Activated CD4-positive, alpha-beta memory T cell treated with anti-CD3 and anti-CD28 coated beads for 36 hours (primary cell): ENCODE data around the gene TRIM66. TPM values are rescaled to one million over a fixed set of nuclear protein-coding genes. Genes with fewer than 3 reads are reported as not detected.
"Not testable (repeated sequence)": the region's sequence is repeated elsewhere in the genome, so short reads cannot be mapped to it uniquely, and the experiment has no call there.

Source experiments
- CTCF ChIA-PET: fragments of 350-600 bp; sonication (Branson Sonifier 250); formaldehyde crosslinking; loops from one replicate; lab custom pipeline; 2021; ENCODE audit warnings: antibody characterized with exemption, inconsistent platforms; lab: Charles Lee
- POLR2A ChIA-PET: fragments of 350-600 bp; sonication (Branson Sonifier 250); formaldehyde crosslinking; loops from one replicate; lab custom pipeline; 2021; ENCODE audit warnings: antibody characterized with exemption; lab: Charles Lee
- DNase-seq: peaks from one replicate; pipeline ENCODE4 v3.0.0-alpha.2; 2020
- H3K27ac Mint-ChIP-seq: one replicate; pipeline ENCODE4 v1.8.0; 2021; ENCODE audit warnings: mixed read lengths
- H3K27me3 Mint-ChIP-seq: one replicate; pipeline ENCODE4 v1.8.0; 2021; ENCODE audit warnings: mixed read lengths
- H3K36me3 Mint-ChIP-seq: one replicate; pipeline ENCODE4 v1.8.0; 2021; ENCODE audit warnings: mixed read lengths
- H3K4me1 Mint-ChIP-seq: one replicate; pipeline ENCODE4 v1.8.0; 2021; ENCODE audit warnings: low read depth, mixed read lengths
- H3K4me3 Mint-ChIP-seq: one replicate; pipeline ENCODE4 v1.8.0; 2021; ENCODE audit warnings: mild to moderate bottlenecking, mixed read lengths
- H3K9me3 Mint-ChIP-seq: one replicate; pipeline ENCODE4 v1.8.0; 2021; ENCODE audit warnings: mixed read lengths
- intact Hi-C: fragments of 100-400 bp; cut with micrococcal nuclease; formaldehyde crosslinking; loops from one replicate; pipeline ENCODE4 v1.15.1; 2023
- total RNA-seq, 2 experiments: library from RNA; stranded (reverse); gene quantifications; one replicate each; pipeline ENCODE4 v1.2.3, GENCODE V29; 2021

Gene TRIM66
- total RNA-seq, 2 experiments from 2014 or later: 18.3 to 24.2 TPM

DNA sequence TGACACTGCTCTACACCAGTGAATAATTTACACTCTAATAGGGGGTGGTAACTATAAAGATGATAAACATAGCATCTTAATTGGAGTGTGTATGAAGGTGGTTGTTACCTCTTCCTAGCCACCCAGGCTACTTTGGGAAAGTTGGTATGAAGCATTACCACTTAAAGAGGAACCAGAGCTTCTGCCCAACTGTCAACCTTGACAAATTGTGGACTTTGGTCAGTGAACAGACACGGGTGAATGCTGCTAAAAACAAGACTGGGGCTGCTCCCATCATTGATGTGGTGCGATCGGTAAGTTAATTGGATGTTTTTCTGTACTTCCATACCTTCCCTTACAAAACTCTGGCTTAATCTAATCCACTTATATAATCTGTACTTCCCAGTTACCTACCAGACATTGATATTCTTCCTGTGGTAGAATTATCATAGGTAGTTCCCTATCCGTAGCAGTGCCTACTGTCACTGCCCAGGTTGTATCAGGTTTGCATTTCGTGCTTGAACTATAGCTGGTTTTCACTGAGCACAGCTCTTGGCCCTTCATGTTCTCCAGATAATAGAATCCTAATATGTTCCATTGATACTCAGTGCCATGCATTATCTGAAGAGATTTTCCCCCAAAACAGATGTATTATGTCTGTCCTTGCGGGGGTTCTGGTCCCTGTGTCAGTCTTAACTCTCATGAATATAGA lies 2.3 kb upstream of the TRIM66 start:
- intact Hi-C loops: loop anchor here (5.0 to 10.0 kb wide), 5 partner anchors 678 to 1770 kb away; partner anchors contain the start of genes ADM, AMPD3 and EIF3F
- H3K4me1 Mint-ChIP-seq: peaks cover 63% of the 10 kb centered on the region
- peak overlapping the region; percentile 88 for H3K27ac Mint-ChIP-seq
- no peaks in the 10 kb centered on the region for H3K9me3 Mint-ChIP-seq
- CTCF ChIA-PET: no interaction called here
- no peaks in the 10 kb centered on the region for H3K27me3 Mint-ChIP-seq
- peak overlapping the region; percentile 94 for H3K4me3 Mint-ChIP-seq
- H3K36me3 Mint-ChIP-seq: peaks cover 76% of the 10 kb centered on the region
- POLR2A ChIA-PET: no interaction called here
- DNase-seq: no peak

DNA sequence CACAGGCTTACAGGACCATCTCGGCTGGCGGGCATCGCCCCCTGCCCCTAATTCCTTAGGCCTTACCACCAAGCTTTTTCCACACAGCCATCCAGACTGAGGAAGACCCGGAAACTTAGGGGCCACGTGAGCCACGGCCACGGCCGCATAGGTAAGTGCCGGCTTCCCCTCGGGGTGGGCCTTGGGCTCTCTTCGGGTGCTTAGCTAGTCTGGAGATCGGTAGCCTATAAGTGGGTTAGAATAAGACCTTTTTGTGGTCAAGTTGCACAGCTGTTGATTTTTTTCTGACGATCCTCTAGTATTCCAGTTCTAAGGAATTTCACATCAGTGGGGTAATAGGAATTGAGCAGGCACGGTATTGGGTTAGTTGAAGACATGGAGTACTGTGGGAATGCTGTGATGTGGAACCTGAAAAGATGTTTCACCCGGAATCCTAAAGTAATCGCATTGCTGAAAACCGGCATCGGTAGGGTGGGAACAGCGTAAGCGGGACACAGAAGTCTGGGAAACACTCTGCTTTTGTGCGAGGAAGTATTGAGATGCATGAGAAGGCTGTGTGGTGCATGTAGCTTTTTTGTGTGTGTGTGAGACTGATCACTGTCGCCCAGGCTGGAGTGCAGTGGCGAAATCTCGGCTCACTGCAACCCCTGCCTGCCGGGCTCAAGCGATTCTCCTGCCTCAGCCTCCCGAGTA lies 796 bp upstream of the TRIM66 start:
- Mint-ChIP-seq H3K27ac (peak overlapping the region; percentile 88), H3K4me3 (peak overlapping the region; percentile 94), H3K36me3 (peaks cover 69% of the 10 kb centered on the region), H3K4me1 (peaks cover 52% of the 10 kb centered on the region), H3K9me3 (no peaks in the 10 kb centered on the region), H3K27me3 (no peaks in the 10 kb centered on the region)
- intact Hi-C loops: loop anchor here (2.0 to 10.0 kb wide), 7 partner anchors 378 to 1772 kb away; partner anchors contain the start of genes ADM, AMPD3, EIF3F and ZNF143
- POLR2A ChIA-PET: interaction anchor here (1.2 to 2.7 kb wide), 6 partner anchors 8 to 778 kb away, joined by 3 to 21 read pairs (median 10); partner anchors contain the start of genes TMEM9B and ZNF143
- DNase-seq: peak; percentile 36
- CTCF ChIA-PET: interaction anchor here (1.4 kb wide), 1 partner anchor 231 kb away, joined by 5 read pairs; no protein-coding TSS in a partner anchor

DNA sequence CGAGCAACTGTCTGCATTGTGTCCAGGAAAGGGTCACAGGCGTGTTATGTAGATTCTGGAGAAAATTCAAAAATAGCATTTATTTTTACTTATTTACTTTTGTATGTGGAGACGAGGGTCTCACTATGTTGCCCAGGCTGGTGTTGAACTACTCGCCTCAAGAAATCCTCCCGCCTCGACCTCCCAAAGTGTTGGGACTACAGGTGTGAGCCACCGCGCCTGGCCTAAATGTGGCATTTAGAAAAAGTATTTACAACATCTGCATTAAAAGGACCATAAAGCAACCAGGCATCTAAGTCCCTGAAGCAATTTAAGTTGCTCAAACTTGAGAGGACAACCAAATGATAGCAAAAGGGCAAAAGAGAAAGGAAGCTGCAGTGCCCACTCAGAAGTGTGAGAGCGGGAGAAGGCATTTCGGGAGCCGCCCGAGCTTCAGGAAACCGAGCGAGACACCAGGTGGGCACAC lies 595 bp downstream of the TRIM66 start:
- H3K27me3 Mint-ChIP-seq: no peaks in the 10 kb centered on the region
- H3K4me3 Mint-ChIP-seq: peak overlapping the region; percentile 94
- peaks cover 39% of the 10 kb centered on the region for H3K4me1 Mint-ChIP-seq
- POLR2A ChIA-PET: interaction anchor here (0.6 to 2.7 kb wide), 8 partner anchors 8 to 1624 kb away, joined by 3 to 21 read pairs (median 6); partner anchors contain the start of genes TMEM9B and ZNF143
- no peaks in the 10 kb centered on the region for H3K9me3 Mint-ChIP-seq
- intact Hi-C loops: loop anchor here (2.0 to 10.0 kb wide), 7 partner anchors 379 to 1773 kb away; partner anchors contain the start of genes ADM, AMPD3, EIF3F and ZNF143
- H3K27ac Mint-ChIP-seq: peak overlapping the region; percentile 88
- CTCF ChIA-PET: interaction anchor here (1.0 to 1.6 kb wide), 3 partner anchors 115 to 282 kb away, joined by 3 to 4 read pairs (median 4); partner anchors contain the start of gene TMEM9B
- no peak for DNase-seq
- peaks cover 68% of the 10 kb centered on the region for H3K36me3 Mint-ChIP-seq

DNA sequence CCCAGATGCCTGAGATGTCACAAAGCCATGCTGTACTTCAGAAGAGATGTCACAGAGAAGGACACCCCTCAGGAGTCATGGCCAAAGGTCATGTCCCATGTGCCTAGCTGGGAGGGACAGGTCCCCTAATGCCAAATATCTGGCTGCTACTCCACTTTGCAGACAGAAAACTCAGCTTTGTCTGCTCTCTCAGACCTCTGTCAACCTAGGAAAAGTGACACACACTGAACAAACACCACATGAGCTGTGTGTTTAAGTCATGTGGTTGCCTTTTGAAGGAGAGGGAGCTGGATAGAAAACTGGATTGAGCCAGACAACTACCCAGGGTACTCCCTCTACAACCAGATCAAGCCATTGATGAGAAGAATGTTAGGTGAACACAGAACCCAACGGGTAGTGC lies 3.5 kb downstream of the TRIM66 start:
- Mint-ChIP-seq H3K4me1 (peaks cover 12% of the 10 kb centered on the region), H3K27ac (no peak overlapping the region), H3K27me3 (no peaks in the 10 kb centered on the region), H3K4me3 (no peak overlapping the region), H3K9me3 (no peaks in the 10 kb centered on the region), H3K36me3 (peaks cover 47% of the 10 kb centered on the region)
- intact Hi-C loops: no loop called here
- ChIA-PET CTCF (interaction anchor here (0.6 kb wide), 1 partner anchor 155 kb away, joined by 3 read pairs; no protein-coding TSS in a partner anchor), POLR2A (interaction anchor here (0.9 kb wide), 1 partner anchor 10 kb away, joined by 4 read pairs; no protein-coding TSS in a partner anchor)
- DNase-seq: no peak

DNA sequence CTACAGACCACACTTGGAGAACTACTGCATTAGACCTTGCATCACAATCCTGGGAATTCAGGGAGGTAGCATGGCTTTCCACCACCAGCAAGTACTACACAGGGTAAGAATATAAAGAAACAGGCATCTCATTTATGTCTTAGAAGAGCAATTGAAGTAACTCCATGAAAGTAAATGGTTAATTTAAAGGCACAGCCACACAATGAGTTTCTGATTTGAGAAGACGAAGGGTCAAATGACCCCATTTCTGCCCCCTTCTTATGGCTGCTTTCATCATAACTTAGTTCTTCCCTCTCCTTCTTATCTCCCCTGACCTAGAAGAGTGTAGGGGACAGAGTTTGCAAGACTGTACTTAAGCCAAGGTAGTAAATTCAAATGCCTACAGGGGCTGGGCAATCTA lies 6.0 kb downstream of the TRIM66 start:
- Mint-ChIP-seq H3K27ac (no peak overlapping the region), H3K9me3 (no peaks in the 10 kb centered on the region), H3K4me1 (peaks cover 10% of the 10 kb centered on the region), H3K27me3 (no peaks in the 10 kb centered on the region), H3K4me3 (no peak overlapping the region), H3K36me3 (peaks cover 45% of the 10 kb centered on the region)
- CTCF ChIA-PET: no interaction called here
- POLR2A ChIA-PET: no interaction called here
- intact Hi-C loops: no loop called here
- DNase-seq: no peak

DNA sequence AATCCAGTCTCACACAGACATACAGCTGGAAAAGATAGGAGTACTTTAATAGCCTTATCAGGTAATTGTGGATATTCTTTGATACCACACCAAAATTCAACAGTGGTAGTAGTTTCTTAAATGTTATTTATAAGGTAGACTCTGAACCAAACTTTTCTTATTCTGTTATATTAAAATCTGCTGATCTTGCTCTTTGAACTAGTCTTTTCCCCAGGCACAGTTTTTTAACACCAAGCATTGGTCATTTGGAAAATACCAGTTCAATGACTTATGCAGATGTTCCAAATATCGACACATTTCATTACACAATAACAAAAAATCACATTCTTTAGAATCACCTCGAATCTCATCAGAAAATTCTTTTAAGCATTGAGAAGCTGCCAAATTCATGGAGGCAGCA lies 7.6 kb downstream of the TRIM66 start:
- Mint-ChIP-seq H3K4me3 (no peak overlapping the region), H3K27ac (no peak overlapping the region), H3K9me3 (no peaks in the 10 kb centered on the region), H3K36me3 (peaks cover 44% of the 10 kb centered on the region), H3K4me1 (no peaks in the 10 kb centered on the region), H3K27me3 (no peaks in the 10 kb centered on the region)
- intact Hi-C loops: no loop called here
- DNase-seq: no peak
- CTCF ChIA-PET: no interaction called here
- POLR2A ChIA-PET: no interaction called here

DNA sequence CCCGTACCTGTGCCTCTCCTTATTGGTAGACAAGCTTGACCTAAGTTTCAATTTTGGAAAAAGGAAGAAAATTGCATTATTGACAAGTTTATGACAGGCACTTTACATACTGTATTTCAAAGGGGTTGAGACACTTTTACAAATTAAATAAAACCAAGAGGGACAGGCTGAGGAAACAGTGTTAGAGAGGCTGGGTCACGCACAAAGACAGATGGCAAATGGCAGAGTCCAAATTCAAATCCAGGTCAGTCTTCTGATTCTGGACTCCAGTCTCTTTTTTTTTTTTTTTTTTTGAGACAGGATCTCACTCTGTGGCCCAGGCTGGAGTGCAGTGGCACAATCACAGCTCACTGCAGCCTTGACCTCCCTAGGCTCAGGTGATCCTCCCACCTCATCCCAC lies 10.1 kb downstream of the TRIM66 start:
- H3K4me3 Mint-ChIP-seq: no peak overlapping the region
- intact Hi-C loops: no loop called here
- DNase-seq: no peak
- H3K4me1 Mint-ChIP-seq: no peaks in the 10 kb centered on the region
- no peaks in the 10 kb centered on the region for H3K9me3 Mint-ChIP-seq
- peaks cover 38% of the 10 kb centered on the region for H3K36me3 Mint-ChIP-seq
- CTCF ChIA-PET: no interaction called here
- POLR2A ChIA-PET: no interaction called here
- no peaks in the 10 kb centered on the region for H3K27me3 Mint-ChIP-seq
- H3K27ac Mint-ChIP-seq: no peak overlapping the region

DNA sequence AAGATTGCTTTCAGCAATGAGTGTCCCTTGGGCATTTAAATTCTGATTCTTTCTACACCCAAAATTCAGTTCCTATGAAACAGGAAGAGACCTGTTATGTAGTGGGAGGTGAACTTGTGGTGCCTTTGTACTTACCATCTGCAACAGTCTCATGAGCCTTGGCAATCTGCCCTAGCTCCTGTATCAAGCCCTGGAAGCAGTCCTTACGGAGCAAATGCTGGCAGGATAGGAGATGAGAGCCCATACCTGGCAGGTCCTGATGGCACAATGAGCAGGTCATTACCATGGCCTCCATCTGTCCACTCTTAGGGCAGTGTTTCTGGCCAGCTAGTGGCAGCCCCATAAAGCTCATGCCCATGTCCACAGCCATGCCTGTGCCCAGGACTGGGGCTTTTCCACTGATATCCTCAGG lies 10.8 kb downstream of the TRIM66 start:
- Mint-ChIP-seq H3K4me3 (no peak overlapping the region), H3K36me3 (peaks cover 40% of the 10 kb centered on the region), H3K27ac (no peak overlapping the region), H3K27me3 (no peaks in the 10 kb centered on the region), H3K4me1 (no peaks in the 10 kb centered on the region), H3K9me3 (no peaks in the 10 kb centered on the region)
- CTCF ChIA-PET: interaction anchor here (0.6 kb wide), 1 partner anchor 356 kb away, joined by 3 read pairs; no protein-coding TSS in a partner anchor
- POLR2A ChIA-PET: no interaction called here
- intact Hi-C loops: no loop called here
- DNase-seq: no peak

DNA sequence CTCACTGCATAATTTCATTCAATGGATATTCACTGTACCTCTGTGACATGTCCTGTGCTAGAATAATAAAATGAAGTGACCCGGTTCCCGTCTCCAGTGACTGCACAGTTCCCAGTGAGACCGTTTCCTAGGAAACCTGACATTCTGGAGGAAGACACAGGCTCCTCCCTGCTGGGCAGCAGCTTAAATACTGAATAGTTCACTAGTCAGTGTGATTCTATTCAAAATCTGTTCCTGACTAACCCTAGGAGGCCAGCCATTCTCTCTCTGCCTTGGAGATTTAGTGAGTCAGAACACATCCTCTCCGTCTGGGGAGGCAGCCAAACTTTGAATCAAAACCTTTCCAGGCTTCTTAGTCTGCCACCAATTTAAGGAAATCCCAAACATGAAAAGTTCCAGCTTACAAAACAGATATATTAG lies 11.3 kb downstream of the TRIM66 start:
- intact Hi-C loops: no loop called here
- ChIA-PET CTCF (interaction anchor here (0.6 kb wide), 1 partner anchor 357 kb away, joined by 3 read pairs; no protein-coding TSS in a partner anchor), POLR2A (no interaction called here)
- no peaks in the 10 kb centered on the region for H3K4me1 Mint-ChIP-seq
- peaks cover 39% of the 10 kb centered on the region for H3K36me3 Mint-ChIP-seq
- H3K27ac Mint-ChIP-seq: no peak overlapping the region
- DNase-seq: no peak
- H3K4me3 Mint-ChIP-seq: no peak overlapping the region
- H3K9me3 Mint-ChIP-seq: no peaks in the 10 kb centered on the region
- H3K27me3 Mint-ChIP-seq: no peaks in the 10 kb centered on the region

DNA sequence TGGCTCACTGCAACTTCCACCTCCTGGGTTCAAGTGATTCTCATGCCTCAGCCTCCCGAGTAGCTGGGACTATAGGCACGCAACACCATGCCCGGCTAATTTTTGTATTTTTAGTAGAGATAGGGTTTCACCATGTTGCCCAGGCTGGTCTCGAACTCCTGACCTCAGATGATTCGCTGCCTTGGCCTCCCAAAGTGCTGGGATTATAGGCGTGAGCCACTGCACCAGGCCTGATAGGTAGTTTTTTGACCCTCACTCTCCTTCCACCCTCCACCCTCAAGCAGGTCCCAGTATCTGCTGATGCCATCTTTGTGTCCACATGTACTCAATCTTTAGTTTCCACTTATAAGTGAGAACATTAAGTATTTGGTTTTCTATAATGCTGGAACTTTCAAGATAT lies 12.4 kb downstream of the TRIM66 start:
- CTCF ChIA-PET, H3K4me3 Mint-ChIP-seq, intact Hi-C loops, H3K4me1 Mint-ChIP-seq, H3K27ac Mint-ChIP-seq, H3K9me3 Mint-ChIP-seq, DNase-seq, H3K27me3 Mint-ChIP-seq, POLR2A ChIA-PET: not testable (repeated sequence)
- peaks cover 42% of the 10 kb centered on the region for H3K36me3 Mint-ChIP-seq

DNA sequence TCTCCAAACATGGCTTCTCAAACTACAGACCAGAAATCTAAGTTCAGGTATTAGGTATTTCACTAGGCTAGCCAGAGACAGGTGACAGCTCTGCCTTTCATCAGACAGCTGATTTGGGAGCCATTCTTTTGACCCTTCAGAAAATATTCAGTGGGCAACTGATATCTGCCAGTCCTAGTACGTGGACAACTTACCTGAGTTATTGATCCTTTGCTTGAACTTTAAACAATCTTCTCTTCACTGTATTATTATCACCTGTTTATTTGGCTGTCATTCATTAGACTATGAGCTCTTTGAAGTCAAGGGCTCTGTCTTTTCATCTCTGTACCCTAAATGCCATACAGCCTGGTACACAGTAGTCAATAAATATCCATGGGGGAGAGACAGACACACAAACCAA lies 17.2 kb downstream of the TRIM66 start:
- no peak for DNase-seq
- no peak overlapping the region for H3K4me3 Mint-ChIP-seq
- no peaks in the 10 kb centered on the region for H3K4me1 Mint-ChIP-seq
- intact Hi-C loops: no loop called here
- H3K27me3 Mint-ChIP-seq: no peaks in the 10 kb centered on the region
- H3K36me3 Mint-ChIP-seq: peaks cover 26% of the 10 kb centered on the region
- H3K9me3 Mint-ChIP-seq: no peaks in the 10 kb centered on the region
- CTCF ChIA-PET: no interaction called here
- POLR2A ChIA-PET: no interaction called here
- no peak overlapping the region for H3K27ac Mint-ChIP-seq
